Measurements from ENCODE around the gene IER3IP1.

DNA sequence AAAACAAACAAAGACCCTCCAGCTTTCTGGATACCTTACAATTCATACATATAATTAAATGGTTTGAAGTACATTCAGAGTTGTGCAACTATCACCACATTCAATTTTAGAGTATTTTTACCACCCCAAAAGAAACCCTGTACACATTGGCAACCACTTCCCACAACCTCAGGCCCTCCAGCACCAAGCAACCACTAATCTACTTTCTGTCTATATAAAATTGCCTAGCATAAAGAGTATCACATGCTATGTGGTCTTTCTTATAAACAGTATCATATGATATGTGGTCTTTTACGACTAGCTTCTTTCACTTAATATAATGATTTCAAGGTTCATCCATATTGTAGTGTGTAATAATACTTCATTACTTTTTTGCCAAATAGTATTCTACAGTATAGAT lies 7.3 kb downstream of the IER3IP1 start:
- no peak for TF ChIP-seq CREM (IDR thresholded peaks at IDR 0.05)
- no peak for TF ChIP-seq CREM (CRISPR knock-in tag; IDR thresholded peaks at IDR 0.05)
- TF ChIP-seq, protein P1, sequence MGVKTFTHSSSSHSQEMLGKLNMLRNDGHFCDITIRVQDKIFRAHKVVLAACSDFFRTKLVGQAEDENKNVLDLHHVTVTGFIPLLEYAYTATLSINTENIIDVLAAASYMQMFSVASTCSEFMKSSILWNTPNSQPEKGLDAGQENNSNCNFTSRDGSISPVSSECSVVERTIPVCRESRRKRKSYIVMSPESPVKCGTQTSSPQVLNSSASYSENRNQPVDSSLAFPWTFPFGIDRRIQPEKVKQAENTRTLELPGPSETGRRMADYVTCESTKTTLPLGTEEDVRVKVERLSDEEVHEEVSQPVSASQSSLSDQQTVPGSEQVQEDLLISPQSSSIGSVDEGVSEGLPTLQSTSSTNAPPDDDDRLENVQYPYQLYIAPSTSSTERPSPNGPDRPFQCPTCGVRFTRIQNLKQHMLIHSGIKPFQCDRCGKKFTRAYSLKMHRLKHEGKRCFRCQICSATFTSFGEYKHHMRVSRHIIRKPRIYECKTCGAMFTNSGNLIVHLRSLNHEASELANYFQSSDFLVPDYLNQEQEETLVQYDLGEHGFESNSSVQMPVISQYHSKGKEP (CRISPR knock-in tag; IDR thresholded peaks at IDR 0.05): no peak
- TF ChIP-seq, protein P2, sequence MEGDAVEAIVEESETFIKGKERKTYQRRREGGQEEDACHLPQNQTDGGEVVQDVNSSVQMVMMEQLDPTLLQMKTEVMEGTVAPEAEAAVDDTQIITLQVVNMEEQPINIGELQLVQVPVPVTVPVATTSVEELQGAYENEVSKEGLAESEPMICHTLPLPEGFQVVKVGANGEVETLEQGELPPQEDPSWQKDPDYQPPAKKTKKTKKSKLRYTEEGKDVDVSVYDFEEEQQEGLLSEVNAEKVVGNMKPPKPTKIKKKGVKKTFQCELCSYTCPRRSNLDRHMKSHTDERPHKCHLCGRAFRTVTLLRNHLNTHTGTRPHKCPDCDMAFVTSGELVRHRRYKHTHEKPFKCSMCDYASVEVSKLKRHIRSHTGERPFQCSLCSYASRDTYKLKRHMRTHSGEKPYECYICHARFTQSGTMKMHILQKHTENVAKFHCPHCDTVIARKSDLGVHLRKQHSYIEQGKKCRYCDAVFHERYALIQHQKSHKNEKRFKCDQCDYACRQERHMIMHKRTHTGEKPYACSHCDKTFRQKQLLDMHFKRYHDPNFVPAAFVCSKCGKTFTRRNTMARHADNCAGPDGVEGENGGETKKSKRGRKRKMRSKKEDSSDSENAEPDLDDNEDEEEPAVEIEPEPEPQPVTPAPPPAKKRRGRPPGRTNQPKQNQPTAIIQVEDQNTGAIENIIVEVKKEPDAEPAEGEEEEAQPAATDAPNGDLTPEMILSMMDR (CRISPR knock-in tag; IDR thresholded peaks at IDR 0.05): no peak
- no peak for TF ChIP-seq POLR2AphosphoS2 (IDR thresholded peaks at IDR 0.05; ENCODE audit: low read depth, low read length)
- TF ChIP-seq CBFB (CRISPR knock-in tag; IDR thresholded peaks at IDR 0.05): no peak
- no peak for TF ChIP-seq KLF16 (CRISPR knock-in tag; IDR thresholded peaks at IDR 0.05)
- no peak for TF ChIP-seq EZH2 (conservative IDR thresholded peaks at IDR 0.05; ENCODE audit: low read depth, low read length)
- no peak for TF ChIP-seq ZNF160 (CRISPR knock-in tag; IDR thresholded peaks at IDR 0.05)
- no peak for TF ChIP-seq RAD21 (CRISPR knock-in tag; IDR thresholded peaks at IDR 0.05)
